Skeletal muscle cell (primary cell): ENCODE data around the gene ABCA8.
A peak's percentile ranks its signal among the peaks of the same experiment; 100 is the strongest.
"Not testable (repeated sequence)": the region's sequence is repeated elsewhere in the genome, so short reads cannot be mapped to it uniquely, and the experiment has no call there.

ENCODE experiments used
- DNase-seq: peaks from one replicate; pipeline ENCODE4 v3.0.0-alpha.2; 2010; ENCODE audit warnings: low read depth
- H3K4me3 ChIP-seq: 2 replicates; pipeline ENCODE4 v1.5.1; 2011; ENCODE audit warnings: low read depth, mild to moderate bottlenecking, control low read depth, low read length, moderate library complexity

The ABCA8 gene

DNA sequence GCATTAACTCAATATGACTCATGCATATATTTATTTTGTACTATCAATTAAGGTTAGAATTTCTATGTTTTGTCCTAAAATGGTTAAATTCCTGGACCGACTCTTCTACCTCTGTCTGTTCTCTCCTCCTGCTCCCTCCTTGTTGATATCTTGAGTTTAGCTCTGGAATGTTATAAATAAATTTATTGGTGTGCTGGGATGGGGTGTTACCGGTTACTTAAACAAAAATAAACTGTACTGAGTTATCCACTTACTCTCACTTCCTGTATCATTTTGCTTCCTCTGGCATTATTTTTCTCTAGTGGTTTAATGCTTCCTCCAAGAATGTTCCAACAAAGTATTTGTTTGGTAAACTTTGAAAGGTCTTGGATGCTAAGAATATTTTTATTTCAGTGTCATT lies 120.1 kb downstream of the ABCA8 start:
- no peak for DNase-seq

GRCh38 chr17:68834328-68834836 lies 120.8 kb downstream of the ABCA8 start:
- H3K4me3 ChIP-seq: no peak overlapping the region
- DNase-seq: no peak

More for the DNA sequence above, 120.1 kb downstream of the ABCA8 start:
- H3K4me3 ChIP-seq: no peak overlapping the region

DNA sequence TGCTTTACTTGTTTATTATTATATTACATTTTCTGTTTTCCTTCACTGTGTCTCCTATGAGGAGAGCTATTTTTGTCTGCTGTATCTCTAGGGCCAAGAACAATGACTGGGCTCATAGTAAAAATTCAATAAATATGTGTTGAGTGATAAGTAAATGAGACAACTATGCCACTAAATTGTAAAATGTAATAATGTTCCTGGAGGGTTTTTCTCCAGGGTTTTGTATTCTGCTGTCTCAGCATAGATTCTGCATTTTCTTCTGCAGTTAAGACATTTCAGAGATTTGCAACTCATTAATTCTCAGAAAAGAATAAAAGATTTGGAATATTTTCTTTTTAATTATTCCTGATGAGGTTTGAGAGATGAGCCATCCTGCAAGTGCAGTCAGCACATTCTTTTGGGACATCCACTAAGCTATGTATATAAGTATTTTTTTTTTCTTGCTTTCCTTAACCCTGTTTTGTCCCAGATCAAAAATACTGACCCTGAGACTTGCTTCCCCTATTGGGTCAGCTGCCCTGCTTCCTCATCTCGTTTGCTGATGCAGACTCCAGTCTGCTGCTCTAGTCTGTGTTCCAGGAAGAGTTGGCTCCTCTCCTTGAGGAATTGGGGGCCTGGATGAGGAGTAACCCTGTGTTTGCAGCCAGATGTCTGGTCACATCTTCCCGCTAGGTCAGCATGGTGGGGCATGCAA lies 122.9 kb downstream of the ABCA8 start:
- no peak overlapping the region for H3K4me3 ChIP-seq
- DNase-seq: no peak

DNA sequence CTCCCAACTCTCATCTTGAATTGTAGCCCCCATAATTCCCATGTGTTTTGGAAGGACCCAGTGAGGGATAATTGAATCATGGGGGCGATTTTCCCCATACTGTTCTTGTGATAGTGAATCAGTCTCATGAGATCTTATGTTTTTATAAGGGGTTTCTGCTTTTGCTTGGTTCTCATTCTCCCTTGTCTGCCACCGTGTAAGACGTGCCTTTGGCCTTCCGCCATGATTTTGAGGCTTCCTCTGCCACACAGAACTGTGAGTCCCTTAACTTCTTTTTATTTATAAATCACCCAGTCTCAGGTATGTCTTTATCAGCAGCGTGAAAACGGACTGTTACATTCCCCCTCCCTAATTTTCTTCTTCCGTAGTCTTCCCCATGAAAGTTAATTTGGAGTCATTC lies 124.0 kb downstream of the ABCA8 start:
- DNase-seq: no peak
- no peak overlapping the region for H3K4me3 ChIP-seq

DNA sequence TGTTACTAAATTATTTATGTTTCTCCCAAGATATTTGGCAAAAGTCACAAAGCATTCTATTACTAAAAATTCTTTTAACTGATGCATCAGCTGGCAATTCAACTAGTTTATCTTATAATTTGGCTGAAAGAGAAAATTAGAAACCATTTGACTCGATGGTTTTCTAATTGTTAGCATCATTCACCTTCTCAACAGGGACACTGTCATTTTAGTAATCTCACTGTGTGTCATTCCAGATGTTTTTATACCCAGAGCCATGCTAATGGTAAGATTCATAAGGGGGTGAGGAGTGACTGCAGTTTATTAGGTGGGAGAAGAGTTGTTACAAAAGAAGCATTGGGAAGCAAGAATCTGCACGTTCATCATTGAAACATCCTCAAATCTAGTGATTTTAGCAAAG lies 124.9 kb downstream of the ABCA8 start:
- DNase-seq: no peak
- no peak overlapping the region for H3K4me3 ChIP-seq

- no peak for DNase-seq
Observed at GRCh38 chr17:68829211-68829610, 126.0 kb downstream of the ABCA8 start.

GRCh38 chr17:68824707-68825106 lies 130.5 kb downstream of the ABCA8 start:
- no peak for DNase-seq
- H3K4me3 ChIP-seq: no peak overlapping the region

More at GRCh38 chr17:68829211-68829610, 126.0 kb downstream of the ABCA8 start:
- no peak overlapping the region for H3K4me3 ChIP-seq

DNA sequence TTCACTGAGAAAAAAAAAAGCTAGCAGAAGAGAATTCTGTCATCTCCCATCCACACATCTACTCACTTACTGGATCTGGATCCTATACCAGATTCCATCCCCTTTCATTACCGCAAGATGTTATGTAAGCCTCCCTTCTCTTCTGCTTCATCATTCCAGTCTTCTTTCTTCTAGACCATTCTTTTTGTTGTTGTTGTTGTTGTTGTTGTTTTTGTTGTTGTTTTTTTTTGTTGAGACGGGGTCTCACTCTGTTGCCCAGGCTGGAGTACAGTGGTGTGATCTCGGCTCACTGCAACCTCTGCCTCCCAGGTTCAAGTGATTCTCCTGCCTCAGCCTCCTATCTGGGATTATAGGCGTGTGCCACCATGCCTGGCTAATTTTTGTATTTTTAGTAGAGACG lies 131.0 kb downstream of the ABCA8 start:
- not testable (repeated sequence) for DNase-seq, H3K4me3 ChIP-seq

GRCh38 chr17:68822719-68823289 lies 132.4 kb downstream of the ABCA8 start:
- H3K4me3 ChIP-seq: no peak overlapping the region
- no peak for DNase-seq

GRCh38 chr17:68821860-68822696 lies 133.1 kb downstream of the ABCA8 start:
- DNase-seq: peak; percentile 84
- H3K4me3 ChIP-seq: no peak overlapping the region

DNA sequence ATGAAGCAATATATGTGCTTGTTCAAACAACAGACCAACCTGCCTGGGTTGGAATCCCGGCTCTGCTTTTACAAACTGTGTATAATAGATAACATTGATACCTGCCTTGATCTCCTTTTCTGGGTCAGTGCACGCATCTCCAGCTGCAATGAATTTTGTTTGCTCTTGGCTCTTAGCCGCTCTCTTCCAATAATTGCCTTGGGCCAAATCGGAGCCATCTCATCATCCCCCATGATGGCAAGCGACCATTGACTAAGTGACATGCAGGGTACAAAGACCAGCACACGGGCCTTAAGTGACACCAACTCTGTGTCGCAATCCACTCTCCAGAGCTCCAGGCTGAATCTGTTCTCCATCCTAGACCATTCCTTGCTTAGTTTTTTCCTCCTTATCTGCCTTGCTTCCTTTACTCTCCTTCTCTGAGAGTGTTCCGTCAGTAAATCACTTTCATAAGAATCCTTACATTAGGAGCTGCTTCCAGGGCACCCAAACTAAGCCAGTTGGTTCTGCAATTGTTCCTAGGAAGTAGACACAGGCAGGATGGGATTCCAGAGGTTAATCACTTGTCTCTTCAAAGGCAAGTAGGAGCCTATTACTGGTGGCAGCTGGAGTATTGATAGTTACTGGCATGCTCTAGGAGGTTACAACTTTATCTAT lies 134.2 kb downstream of the ABCA8 start:
- H3K4me3 ChIP-seq: no peak overlapping the region
- no peak for DNase-seq

- H3K4me3 ChIP-seq: no peak overlapping the region
- no peak for DNase-seq
Observed at GRCh38 chr17:68820476-68820824, 134.7 kb downstream of the ABCA8 start.

GRCh38 chr17:68819465-68819864 lies 135.7 kb downstream of the ABCA8 start:
- no peak overlapping the region for H3K4me3 ChIP-seq
- DNase-seq: no peak
